Dedifferentiated amniotic fluid mesenchymal stem cell (primary cell): ENCODE results near the gene NR5A1.

ENCODE experiments used
- DNase-seq: peaks from one replicate; pipeline ENCODE4 v3.0.0-alpha.2; 2016; ENCODE audit errors: extremely low spot score

The NR5A1 gene

DNA sequence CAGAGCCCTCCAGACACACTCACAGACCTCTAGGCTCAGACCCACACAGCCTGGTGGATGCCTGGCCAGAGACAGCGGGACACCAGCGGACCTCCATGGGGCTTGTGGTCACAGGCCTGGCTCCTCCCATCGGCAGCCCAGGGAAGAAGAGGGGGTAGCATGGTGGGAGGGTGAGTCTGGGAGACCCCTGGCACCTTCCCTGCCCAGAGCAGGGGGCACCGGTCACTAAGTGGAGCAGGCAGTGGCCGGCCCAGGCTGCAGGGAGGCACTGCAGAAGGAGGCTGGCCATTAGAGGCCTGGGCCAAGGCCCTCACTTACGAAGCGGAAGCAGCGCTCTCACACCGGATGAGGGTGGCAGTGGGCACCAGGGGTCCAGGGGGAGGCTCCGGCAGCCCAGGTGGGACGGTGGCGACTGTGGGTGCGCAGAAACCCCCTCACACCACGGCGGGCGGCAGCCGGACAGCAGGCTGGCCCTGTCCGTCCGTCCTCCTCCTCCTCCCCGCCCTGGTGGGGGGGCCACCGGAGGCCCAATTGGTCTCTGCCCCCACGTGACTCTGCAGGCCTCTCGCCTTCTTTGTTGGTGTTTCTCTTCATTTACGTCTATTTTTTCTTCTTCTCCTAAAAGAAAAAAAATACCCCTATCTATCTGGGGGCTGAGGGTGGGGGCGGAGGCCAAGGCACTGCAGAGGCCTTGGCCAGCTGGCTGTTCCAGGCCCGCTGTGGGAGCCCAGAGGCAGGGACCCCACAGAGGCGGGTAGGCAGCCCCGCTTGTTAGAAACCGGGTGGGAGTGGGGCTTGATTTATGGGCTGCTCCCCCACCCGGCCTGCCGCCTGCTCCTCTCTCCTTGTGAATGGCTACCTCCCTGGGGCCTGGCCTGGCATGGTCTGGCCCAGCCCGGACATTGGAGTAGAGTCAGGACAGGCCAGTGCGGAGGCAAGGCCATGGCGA, at the start of gene NR5A1:
Gene NR5A1, minus strand, starts transcription at position 469 of the 949 bp plus-strand sequence. CDS start 4,004 bp downstream, outside the sequence.
- DNase-seq = no peak

DNA sequence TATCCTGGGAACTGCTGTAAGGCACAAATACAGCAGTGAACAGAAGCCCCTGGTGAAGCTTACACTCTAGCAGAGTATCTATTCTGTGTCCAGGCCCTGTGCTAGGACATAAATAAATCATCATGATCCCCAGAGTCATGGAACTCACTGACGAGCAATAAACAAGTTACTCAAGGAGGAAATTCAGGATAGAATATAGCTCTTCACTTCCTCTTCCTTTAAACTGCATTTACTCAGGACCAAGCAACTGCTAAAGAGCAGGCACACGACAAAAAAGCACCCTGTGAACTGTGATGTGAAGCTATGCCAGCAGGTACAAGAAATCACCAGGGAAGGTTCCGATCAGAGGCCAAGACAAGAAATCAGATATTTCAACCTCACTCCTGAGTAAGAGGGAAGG, 47.8 kb upstream of the NR5A1 start:
- DNase-seq = no peak

DNA sequence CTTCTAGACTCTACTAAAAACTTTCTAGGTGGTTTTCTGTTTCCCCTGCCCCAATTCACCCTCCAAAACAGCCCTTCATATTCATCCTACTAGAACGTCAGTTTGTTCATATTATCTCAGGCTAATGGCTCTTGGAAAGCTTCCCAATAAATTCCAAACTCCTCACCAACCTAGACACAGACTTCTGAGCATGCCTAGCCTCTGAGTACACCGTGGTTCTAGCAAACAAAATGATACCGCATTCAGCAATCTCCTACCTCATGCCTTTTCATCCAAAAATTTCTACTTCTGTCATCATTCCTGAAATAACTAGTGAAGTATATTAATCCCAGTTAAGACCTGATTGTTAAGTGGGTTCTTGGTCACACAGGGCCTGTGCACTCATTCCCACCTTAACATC, 46.5 kb upstream of the NR5A1 start:
- DNase-seq = peak; percentile 54

DNA sequence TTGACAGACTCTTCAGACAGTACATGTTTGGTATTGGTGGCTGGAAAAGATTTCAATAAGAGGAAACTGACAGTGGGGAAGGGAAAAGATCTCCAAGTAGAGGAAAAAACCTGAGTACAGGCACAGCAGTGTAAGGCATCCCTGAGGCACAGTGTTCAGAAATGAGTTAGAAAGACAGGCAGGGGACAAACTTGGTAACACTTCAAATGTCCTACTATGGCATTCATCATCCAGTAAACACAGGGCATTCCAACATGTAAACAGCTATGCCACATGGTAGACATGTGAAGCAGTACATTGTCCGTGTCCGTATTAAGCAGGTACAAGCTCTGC, 45.0 kb upstream of the NR5A1 start:
- DNase-seq = no peak

DNA sequence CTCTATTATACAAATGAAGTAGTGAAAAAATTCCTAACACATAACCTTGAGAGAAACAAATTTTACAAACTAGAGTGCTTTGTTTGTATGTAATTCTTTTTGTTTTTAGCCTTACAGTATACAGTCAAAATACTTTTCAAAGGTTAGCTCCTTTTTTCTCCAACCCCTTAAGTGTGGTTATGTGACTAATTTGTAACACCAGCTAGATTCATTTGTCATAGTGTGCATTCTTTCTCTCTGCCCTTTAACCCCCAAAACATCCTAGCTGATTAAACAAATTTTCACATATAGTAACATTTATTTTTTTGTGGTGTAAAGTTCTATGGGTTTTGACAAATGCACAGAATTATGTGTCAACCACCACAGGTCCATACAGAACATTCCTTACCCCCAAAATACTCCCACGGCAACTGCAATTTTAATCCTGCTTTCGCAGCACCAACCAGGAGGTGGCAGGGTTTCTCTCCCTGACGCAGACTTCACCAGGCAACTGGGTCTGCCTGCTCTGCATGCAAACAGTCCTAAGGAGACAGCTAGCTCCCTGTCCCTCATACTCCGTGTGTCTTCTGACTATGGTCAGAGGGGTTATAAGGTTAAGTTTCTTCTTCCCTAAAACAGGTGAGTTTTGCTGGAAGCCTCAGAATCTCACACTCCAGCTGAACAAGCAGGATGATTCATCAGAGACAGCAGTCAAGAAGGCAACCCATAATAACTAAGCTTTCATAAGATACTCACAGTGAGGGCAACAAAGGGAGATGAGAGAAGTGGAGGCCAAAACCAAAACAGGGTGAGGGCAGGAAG, 44.5 kb upstream of the NR5A1 start:
- DNase-seq = peak; percentile 58

DNA sequence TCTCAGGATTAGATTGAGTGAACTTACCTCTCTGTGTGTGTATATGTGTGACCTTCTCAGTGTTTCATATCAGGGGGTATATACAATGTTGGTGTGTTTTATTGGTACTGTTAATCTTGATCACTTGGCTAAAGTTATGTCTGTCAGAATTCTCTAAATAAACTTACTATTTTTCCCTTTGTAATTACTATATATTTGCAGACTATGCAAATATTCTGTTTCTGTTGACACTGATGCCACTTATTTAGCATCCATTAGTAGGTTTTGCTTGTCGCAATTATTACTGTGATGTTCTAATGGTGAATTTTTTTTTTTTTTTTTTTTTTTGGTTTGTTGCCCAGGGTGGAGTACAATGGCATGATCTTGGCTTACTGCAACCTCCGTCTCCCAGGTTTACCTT, 42.9 kb upstream of the NR5A1 start:
- DNase-seq = no peak

DNA sequence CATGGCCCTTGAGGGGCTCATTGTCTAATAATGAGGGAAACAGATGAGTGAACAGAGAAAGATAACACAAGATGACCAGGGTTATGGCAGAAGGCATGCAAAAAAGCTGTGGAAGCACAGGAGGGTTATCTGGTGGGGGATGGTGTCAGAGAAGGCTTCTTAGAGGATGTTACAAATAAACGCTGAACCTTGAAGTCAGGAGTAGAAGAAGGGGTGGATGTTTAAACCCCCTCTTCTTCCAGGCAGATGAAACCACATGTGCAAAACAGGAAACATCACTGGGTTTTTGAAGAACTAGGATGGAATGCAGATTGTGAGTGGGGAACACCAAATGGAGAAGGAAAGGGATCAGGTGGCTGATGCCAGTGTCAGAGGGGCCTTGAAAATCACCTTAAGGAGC, 41.8 kb upstream of the NR5A1 start:
- no peak for DNase-seq

DNA sequence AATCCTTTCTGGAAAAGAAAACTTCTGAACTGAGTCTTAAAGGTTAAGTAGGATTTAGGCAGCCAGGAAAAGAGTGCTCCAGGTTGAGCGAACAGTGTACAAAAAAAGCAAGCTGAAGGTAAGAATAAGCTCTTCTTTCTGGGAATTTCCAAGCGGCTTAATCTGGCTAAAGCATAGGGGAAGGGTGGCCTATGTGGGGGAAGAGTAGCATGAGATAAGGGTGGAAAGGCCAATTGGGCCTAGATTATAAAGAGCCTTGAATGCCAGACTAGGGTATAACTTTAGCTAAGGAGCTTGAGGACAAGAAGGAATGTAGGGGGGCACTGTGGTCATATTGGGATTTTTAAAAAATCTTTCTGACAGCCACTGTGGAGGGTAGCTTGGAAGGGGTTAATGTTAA, 37.3 kb upstream of the NR5A1 start:
- DNase-seq = no peak

DNA sequence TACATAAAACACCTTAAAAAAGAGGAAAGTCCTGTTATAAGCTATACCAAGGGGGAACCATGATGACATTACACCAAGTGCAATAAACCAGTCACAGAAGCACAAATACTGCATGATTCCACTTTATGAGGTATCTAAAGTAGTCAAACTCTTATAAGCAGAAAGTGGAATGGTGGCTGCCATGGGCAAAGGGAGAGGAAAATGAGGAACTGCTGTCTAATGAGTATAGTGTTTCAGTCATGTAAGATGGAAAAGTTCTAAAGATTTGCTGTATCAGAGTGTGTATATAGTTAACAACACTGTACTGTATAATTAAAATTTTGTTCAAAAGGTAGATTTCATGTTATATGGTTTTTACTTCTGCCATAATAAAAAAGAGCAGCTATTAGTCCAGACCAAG, 34.6 kb upstream of the NR5A1 start:
- DNase-seq = no peak

DNA sequence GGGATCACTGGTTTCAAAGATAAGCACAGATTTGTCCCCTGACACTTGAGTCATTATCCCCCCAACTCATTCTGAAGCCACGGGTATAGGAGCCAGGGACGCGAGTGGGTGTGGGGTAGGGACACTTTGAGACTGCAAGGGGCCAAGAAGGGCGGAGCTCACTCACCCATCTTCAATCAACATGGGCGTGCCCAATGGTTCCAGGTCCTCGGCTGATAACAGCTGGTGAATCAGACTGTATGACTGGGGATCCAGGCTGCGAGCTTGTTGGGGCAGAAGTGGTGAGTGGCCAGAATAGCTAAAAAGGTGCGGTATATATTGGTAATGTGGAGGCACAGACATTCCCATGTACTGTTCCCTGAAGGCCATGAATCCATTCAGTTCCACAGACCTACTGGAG, 30.7 kb upstream of the NR5A1 start:
- no peak for DNase-seq

DNA sequence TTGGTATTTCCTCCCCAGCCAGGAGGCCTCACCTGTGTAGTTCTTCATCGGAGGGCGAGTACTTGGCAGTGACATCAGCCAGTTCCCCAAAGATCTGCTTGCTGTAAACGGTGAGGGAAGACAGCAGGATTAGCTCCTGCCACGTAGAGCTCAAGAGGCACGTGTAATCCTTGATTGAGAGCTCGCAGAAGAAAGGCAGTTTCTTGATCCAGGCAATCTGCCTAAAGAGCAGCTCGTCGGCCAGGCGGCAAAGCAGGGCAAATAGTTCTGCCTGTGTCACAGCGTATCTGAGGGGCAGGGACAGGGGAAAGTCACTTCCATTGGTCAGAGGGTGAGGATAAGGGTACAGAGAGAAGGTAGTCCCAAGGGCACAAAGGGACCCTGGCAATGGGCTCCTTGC, 28.6 kb upstream of the NR5A1 start:
- no peak for DNase-seq

DNA sequence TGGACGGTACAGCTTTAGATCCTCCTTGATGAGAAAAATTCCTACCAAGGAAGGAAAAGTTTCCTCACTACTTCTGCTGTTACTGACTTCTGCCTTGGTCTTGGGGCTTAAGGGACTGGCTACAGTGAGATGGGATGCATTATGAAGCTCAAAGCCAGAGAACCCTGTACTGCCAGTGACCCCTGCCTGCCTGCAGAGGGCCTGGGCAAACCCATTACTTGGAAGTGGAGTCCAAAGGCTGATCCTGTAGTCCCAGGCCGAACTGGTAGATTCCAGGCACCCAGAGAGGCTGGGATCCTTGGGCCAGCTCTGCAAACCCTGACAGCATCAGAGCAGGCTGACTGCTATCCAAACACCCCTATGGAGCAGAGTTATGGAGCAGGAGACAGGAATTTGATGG, 25.7 kb upstream of the NR5A1 start:
- DNase-seq = no peak

DNA sequence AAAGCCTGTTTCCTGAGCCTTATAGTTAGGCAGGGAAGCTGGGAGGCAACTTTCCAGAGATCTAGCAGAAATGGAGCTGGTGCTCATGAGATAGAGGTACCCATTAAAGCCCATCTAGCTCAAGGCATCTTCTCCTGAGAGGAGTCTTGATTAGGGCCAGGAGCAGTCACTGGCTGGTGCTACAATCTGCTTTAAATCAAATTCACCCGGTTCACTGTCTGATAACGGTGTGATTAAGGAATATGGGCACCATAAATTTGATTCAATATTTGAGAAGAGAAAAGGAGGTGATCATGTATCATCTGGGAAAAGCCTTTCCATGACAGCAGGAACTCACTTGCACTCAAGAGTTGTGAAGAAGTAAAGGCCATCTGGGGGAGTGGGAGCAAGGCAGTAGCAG, 23.9 kb upstream of the NR5A1 start:
- DNase-seq = no peak

DNA sequence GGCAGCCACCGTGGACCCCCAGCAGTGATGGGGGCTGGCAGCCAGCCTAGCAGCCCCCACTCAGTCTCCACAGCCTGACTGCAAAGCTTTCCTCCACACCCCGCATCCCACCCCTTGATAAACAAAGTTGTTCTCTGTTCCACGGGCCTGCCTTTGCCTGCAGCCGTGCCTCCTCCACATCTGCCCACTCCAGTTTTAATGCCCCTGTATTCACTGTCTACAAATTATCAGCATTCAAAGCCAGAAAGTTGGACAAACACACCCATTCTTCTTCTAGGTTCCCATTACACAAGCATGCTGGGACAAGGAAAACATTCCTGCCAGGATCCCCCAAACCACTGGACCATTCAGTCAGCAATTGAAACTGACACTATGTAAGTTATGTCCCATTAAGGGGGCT, 23.0 kb upstream of the NR5A1 start:
- DNase-seq = no peak

DNA sequence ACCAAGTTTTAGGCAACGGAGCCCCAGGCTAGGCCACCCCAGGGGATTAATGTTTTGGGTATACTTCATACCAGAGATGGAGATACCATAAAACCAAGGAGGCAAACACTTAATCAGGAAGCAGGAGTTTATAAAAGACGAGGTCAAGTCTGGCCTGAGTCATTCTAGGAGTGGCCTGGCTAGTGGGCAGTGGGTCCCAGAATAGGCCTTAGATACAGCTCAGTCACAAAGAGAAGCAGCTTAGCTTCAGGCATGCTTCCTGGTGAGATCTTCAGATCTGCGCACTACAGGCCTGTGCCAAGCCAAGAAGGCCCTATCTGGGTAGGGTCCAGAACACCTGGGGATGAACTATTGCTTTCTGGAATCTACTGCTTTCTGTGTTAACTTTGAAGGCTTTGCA, 20.6 kb upstream of the NR5A1 start:
- DNase-seq = no peak

DNA sequence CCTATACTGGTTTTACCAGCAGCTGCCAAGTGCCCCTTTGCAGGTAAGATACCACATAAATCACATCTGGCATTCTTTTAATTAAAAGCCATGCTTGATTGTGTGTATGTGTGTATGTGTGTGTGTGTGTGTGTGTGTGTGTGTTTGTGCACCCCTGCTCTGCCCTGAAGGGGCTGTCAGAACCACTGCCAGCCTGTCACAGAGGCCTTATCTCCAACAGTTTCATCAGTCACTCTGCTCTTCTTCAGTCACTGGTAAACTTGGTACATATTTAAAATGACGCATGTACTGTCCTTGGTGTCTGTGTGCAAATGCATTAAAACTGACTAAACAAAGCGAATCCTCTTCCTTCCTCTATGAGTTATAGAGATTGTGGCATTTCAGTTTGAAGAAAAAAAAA, 19.0 kb upstream of the NR5A1 start:
- DNase-seq = no peak

DNA sequence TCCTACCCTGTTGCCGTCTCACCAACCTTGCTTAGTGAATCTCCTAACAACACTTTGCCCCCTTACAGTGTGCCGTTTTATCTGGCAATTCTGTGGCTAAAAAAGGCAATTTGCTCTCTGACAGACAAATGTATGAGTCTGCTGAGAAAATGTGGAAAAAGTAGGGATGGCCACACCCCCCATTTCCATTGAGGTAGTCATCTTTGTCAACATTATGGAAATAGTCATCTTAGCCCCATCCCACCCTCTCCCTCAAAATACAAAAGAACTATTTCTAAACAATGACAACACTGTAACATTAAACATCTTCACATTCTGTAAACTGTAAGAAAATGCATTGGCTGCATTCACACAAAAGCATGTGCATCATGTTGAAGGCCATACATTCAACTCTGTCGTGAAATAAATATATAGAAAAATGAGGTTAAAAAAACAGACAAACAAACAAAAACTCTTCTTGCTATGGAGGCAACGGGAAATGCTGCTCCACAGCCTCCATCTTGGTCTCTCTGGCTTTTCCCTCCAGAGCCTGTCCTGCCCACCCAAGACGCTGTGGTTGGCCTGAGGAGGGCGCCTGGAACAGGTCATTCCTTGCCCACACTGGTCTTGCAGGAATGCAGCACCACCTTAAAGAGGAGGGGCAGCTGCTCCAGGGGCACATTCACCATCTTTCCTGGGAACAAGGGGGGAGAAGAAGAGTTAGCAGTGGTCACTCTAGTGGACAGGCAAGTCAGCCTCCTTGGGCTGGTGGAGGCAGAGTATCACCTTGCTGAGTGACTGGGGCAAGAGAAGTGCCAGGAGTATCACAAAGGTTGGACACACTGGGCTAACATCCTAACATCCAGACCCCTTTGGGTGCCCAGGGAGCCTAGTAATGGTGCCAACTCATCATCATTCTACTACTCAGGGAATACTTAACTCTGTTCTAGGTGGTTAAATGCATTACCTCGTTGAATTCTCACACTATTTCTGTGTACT, 15.2 kb upstream of the NR5A1 start:
- DNase-seq = no peak

DNA sequence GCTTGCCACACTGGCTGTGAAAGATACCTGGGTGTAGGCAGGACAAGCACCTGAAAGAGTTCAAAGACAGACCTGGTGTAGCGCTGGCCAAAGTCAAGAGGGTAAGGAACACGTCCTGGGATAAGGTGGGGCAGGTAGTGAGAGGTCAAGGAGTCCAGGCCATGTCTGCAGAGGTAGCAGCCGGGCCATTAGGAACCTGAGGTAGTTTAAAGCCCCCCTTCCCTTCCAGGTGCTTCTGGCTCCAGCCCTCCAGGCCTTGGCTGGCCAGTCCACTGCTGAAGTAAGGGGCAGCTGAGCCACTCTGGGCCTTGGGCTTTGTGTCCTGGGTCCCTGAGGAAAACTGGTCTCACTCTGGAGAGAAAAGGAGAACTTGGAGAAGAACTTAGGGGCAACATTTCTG, 13.9 kb upstream of the NR5A1 start:
- DNase-seq = no peak

DNA sequence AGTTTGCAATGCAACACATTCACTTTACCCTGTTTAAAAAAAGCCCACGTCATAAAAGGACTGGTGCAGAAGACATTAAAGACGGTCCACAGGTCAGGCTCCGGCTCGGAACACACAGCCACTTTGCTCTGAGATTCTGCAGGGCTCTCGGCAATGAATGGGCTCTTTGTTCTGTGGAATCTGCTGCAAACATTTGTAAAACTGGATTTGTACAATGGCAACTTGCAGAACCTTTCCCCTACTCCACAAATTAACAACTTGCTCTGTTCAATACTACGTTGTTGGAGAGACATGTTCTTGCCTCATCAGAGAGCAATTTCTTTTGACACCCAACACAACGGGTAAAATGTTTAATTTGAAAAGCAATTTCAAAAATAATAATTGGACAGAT, 13.0 kb upstream of the NR5A1 start:
- DNase-seq = no peak

DNA sequence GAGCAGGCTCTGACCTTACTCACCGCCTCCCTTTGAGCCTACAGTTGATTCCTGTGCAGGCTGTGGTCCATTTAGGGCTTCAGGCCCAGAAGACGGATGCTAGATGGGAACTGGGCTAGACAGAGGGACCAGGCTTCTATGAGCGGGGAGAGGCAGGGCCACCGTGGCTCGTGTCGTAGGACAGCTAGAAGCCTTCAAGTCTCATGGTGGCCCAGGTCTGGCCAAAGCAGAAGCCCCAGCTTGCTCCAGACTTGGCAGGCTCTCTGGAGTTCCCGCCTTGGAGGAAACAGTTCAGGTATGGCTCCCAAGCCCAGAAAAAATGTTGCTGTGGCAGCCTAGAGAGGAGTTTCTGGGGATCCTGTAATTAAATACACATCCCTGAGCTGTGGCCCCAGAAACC, 10.9 kb upstream of the NR5A1 start:
- DNase-seq = no peak

DNA sequence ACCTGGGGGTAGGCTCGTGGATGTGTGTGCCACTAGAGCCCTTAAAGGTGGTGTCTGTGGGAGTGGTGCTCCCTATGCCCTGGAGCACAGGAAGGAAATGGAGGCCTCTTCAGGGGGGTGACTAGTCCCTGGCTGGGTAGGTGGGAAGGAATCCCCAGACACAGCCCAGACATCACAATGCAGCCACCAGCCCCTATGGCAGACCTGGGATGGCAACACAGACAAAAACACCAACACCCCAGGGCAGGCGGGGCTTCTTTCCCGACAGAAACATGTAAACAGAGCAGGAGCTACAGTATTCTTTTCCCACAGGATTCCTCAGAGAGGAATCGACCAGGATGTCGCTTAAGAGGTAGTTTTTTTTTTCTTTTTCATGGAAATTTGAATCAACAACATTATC, 10.4 kb upstream of the NR5A1 start:
- DNase-seq = no peak

DNA sequence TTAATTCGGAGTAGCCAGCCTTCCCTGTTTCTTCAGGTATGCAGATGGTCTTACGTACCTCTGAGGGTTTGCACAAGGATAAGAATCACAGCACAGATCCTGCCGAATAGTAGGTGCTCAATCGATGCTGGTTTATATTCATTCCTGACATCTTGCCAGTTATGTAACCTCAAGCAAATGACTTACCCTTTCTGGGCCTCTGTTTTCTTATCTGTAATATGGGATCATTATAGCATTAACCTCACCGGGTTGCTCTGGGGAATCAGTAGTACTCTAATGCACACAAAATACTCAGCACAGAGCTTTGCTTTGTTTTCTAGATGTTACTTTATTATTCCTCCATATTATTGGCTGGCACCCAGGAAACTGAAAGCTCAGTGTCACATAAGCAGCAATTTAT, 7.7 kb upstream of the NR5A1 start:
- no peak for DNase-seq
